Ascending aorta (tissue), 2 donors: ENCODE measurements around the gene CTXN1. TPM values are rescaled to one million over a fixed set of nuclear protein-coding genes. Genes with fewer than 3 reads are reported as not detected.
A peak's percentile ranks its signal among the peaks of the same experiment; 100 is the strongest.

Experiments used
- DNase-seq, 2 donors: peaks; one replicate each; pipeline ENCODE4 v3.0.0-alpha.2; 2019; ENCODE audit warnings: low spot score in 2 of 2
- H3K27ac ChIP-seq, 2 donors: fragments of 200-600 bp; sonication (generic); one replicate each; pipeline ENCODE4 v1.5.1; 2016 to 2017; ENCODE audit warnings: mild to moderate bottlenecking in 1 of 2
- H3K27me3 ChIP-seq: fragments of 200-600 bp; sonication (generic); one replicate; pipeline ENCODE4 v1.5.1; 2017
- H3K36me3 ChIP-seq, 2 donors: fragments of 200-600 bp; sonication (generic); one replicate each; pipeline ENCODE4 v1.5.1; 2016
- H3K4me1 ChIP-seq, 2 donors: fragments of 200-600 bp; sonication (generic); one replicate each; pipeline ENCODE4 v1.5.1; 2016 to 2017; ENCODE audit warnings: mild to moderate bottlenecking in 1 of 2
- H3K4me3 ChIP-seq, 2 donors: fragments of 200-600 bp; sonication (generic); one replicate each; pipeline ENCODE4 v1.5.1; 2016 to 2017; ENCODE audit warnings: mild to moderate bottlenecking in 1 of 2
- H3K9me3 ChIP-seq, 2 donors: fragments of 200-600 bp; sonication (generic); one replicate each; pipeline ENCODE4 v1.5.1; 2016
- CTCF ChIP-seq, 3 experiments: fragments of 200-600 bp in 2 of 3; fragments of 450-650 bp in 1 of 3; sonication (generic) in 2 of 3; IDR thresholded peaks; one replicate each; pipeline ENCODE4 v1.5.1; 2016 to 2019; ENCODE audit warnings: antibody characterized with exemption in 3 of 3, mild to moderate bottlenecking in 1 of 3, moderate library complexity in 1 of 3
- intact Hi-C: fragments of 100-400 bp; cut with DNase I; formaldehyde crosslinking; loops from one replicate; pipeline ENCODE4 v1.15.1; 2023
- total RNA-seq: library from RNA; depleted of rRNA; stranded (reverse); fragments of >200 nt; gene quantifications from one replicate; pipeline ENCODE4 v1.1.0, GENCODE V29; 2016

The CTXN1 gene
- total RNA-seq, 1 donor from 2014 or later = not detected

DNA sequence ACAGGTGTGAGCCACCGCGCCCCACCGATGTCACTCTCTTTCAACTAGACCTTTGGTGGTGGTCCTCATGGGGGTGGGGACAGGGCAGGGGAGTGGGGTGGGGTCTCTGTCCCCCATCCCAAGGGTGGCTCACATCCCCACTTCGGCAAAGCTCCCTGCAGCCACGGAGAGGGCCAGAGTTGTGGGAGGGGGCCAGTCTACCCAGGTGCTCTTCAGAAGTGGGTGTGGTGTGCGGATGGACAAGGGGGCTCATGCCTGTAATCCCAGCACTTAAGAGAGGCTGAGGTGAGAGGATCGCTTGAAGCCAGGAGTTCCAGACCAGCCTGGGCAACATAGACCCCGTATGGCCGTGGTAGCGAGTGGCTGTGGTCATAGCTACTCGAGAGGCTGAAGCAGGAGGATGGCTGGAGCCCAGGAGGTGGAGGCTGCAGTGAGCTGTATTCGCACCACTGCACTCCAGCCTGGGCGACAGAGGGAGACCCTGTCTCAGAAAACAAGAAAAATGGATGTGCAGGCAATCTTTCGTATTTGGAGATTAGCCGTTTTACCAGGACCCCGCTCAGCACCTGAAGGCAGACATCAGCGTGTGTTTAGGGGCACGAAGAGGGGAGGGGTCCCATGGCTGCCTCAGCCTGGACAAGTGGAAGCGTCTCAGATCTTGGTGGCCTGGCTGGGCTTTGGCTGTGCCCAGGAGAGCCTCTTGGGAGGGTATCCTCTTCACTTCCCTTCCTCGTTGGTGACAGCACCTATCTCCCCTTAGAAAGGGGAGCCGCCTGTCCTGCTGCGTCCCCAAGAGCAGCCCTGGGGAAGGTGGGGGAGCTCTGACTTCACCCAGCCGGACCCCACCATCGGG, 10.5 kb downstream of the CTXN1 start:
- no peak for DNase-seq
- H3K27ac ChIP-seq = no peak overlapping the region
- peak overlapping the region in 1 of 2 donors; percentile 62 for H3K4me3 ChIP-seq
- intact Hi-C loops = loop anchor here (5.0 kb wide), 1 partner anchor 88 kb away; no protein-coding TSS in a partner anchor
- no peak for TF ChIP-seq CTCF (IDR thresholded peaks at IDR 0.05)
- no peaks in the 10 kb centered on the region for H3K9me3 ChIP-seq
- H3K36me3 ChIP-seq = peaks cover 27 to 28% of the 10 kb centered on the region in 2 donors
- H3K27me3 ChIP-seq = peaks cover 13% of the 10 kb centered on the region
- H3K4me1 ChIP-seq = peaks cover 21 to 22% of the 10 kb centered on the region in 2 donors

GRCh38 chr19:7914598-7915045, 11.3 kb downstream of the CTXN1 start, which contains the start of gene TGFBR3L:
Gene TGFBR3L (plus strand): TSS chr19:7914830.
- intact Hi-C loops = loop anchor here (5.0 kb wide), 1 partner anchor 87 kb away; no protein-coding TSS in a partner anchor
- no peak for DNase-seq
- Histone ChIP-seq H3K27ac (no peak within 1 kb of the TSS), H3K4me1 (peaks cover 17% of the 10 kb centered on the region in 2 donors), H3K27me3 (peaks cover 13% of the 10 kb centered on the region), H3K9me3 (no peaks in the 10 kb centered on the region), H3K4me3 (no peak within 1 kb of the TSS), H3K36me3 (peaks cover 35 to 37% of the 10 kb centered on the region in 2 donors)
- TF ChIP-seq CTCF (IDR thresholded peaks at IDR 0.05) = no peak

- H3K4me1 ChIP-seq = peaks cover 15 to 17% of the 10 kb centered on the region in 2 donors
- no peak overlapping the region for H3K4me3 ChIP-seq
- intact Hi-C loops = no loop called here
- no peaks in the 10 kb centered on the region for H3K9me3 ChIP-seq
- TF ChIP-seq CTCF (IDR thresholded peaks at IDR 0.05) = no peak
- peaks cover 41 to 42% of the 10 kb centered on the region in 2 donors for H3K36me3 ChIP-seq
- no peak for DNase-seq
- H3K27me3 ChIP-seq = peaks cover 13% of the 10 kb centered on the region
- H3K27ac ChIP-seq = no peak overlapping the region
Measured at GRCh38 chr19:7914099-7914498, 11.8 kb downstream of the CTXN1 start.

DNA sequence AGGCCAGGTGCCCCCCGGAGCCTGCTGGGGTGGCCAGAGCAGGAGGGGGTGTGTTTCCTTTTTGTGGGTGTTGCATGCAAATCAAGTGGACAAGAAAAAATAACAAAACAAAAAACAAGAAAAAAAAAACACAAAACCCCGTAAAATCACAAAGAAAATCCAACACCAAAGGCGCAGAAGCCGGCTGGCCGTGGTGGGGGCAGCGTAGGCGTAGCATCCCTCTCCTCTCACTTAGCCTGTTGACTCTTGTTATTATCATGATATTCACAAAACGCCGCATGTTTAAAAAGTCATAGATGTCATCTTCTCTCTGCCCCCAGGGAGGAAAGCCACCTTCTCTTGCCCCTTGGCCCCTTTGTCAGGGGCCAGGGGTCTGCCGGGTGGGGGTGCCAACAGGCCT, 12.3 kb downstream of the CTXN1 start:
- intact Hi-C loops = no loop called here
- peaks cover 13% of the 10 kb centered on the region for H3K27me3 ChIP-seq
- no peak for DNase-seq
- H3K4me3 ChIP-seq = no peak overlapping the region
- no peaks in the 10 kb centered on the region for H3K9me3 ChIP-seq
- H3K27ac ChIP-seq = no peak overlapping the region
- no peak for TF ChIP-seq CTCF (IDR thresholded peaks at IDR 0.05)
- H3K4me1 ChIP-seq = peaks cover 15 to 17% of the 10 kb centered on the region in 2 donors
- H3K36me3 ChIP-seq = peaks cover 42 to 46% of the 10 kb centered on the region in 2 donors

DNA sequence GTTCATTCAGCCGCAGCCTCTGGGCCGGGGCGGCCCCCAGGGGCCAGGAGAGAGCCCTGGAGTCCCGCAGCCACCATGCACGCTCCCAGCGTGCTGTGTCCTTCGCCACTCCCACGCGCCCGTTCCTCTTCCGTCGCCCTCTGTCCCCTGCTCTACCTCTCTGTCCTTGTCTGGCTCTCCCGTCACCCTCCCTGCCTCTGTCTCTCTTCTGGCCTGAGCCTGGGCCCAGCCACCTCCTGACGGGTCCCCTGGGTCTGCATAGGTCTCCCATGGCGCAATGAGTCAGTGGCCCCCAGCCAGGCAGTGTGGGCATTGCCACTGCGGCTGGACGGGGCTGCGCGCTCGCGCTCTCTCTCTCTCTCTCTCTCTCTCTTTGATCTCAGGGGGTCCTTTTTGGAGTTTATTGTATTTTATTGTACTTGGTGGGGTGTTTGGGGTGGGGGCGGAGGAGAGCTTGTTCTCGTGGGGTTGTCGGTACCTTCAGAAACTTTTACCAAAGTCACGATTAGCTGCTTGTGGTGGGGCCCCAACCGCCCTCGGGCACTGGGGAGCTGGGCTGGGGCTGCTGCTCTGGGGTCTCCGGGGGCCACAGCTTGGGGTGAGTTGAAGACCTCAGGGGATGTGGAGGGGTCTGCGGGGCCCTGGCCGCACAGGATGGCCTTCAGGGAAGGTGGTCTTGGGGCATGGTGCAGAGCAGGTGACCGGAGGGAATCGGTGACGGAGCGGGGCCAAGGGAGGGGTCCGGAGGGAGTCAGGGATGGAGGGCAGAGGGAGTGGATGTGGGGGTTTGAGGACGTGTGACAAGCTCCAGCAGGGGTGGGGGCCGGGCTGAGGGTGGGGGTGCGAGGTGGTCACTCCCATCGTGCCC, 13.0 kb downstream of the CTXN1 start:
- no peak for DNase-seq
- peaks cover 42 to 47% of the 10 kb centered on the region in 2 donors for H3K36me3 ChIP-seq
- peaks cover 13% of the 10 kb centered on the region for H3K27me3 ChIP-seq
- no peak overlapping the region for H3K27ac ChIP-seq
- intact Hi-C loops = no loop called here
- no peak for TF ChIP-seq CTCF (IDR thresholded peaks at IDR 0.05)
- H3K4me1 ChIP-seq = peaks cover 14 to 17% of the 10 kb centered on the region in 2 donors
- H3K9me3 ChIP-seq = no peaks in the 10 kb centered on the region
- H3K4me3 ChIP-seq = no peak overlapping the region
